Activated CD8-positive, alpha-beta T cell treated with anti-CD3 and anti-CD28 coated beads for 36 hours (primary cell): ENCODE data around the gene RFWD3. TPM values are rescaled to one million over a fixed set of nuclear protein-coding genes. Genes with fewer than 3 reads are reported as not detected.

ENCODE experiments used
- ATAC-seq: fragments of 200-7000 bp; cut with Tn5 transposase; one replicate; pipeline ENCODE4 v1.10.0; 2021; ENCODE audit warnings: mild to moderate bottlenecking, moderate library complexity
- CTCF ChIA-PET: fragments of 350-600 bp; sonication (Branson Sonifier 250); formaldehyde crosslinking; loops from one replicate; lab custom pipeline; 2021; ENCODE audit warnings: antibody characterized with exemption; lab: Charles Lee
- POLR2A ChIA-PET: fragments of 350-600 bp; sonication (Branson Sonifier 250); formaldehyde crosslinking; loops from one replicate; lab custom pipeline; 2021; ENCODE audit warnings: antibody characterized with exemption; lab: Charles Lee
- DNase-seq: peaks from one replicate; pipeline ENCODE4 v3.0.0-alpha.2; 2020
- H3K27ac Mint-ChIP-seq: one replicate; pipeline ENCODE4 v1.8.0; 2021; ENCODE audit warnings: mild to moderate bottlenecking, mixed read lengths
- H3K27me3 Mint-ChIP-seq: one replicate; pipeline ENCODE4 v1.8.0; 2021; ENCODE audit warnings: mixed read lengths
- H3K36me3 Mint-ChIP-seq: one replicate; pipeline ENCODE4 v1.8.0; 2021; ENCODE audit warnings: low read depth, mixed read lengths
- H3K4me1 Mint-ChIP-seq: one replicate; pipeline ENCODE4 v1.8.0; 2021; ENCODE audit warnings: low read depth, mixed read lengths
- H3K4me3 Mint-ChIP-seq: one replicate; pipeline ENCODE4 v1.8.0; 2021; ENCODE audit warnings: mild to moderate bottlenecking, moderate library complexity, mixed read lengths
- H3K9me3 Mint-ChIP-seq: one replicate; pipeline ENCODE4 v1.8.0; 2021; ENCODE audit warnings: mixed read lengths
- intact Hi-C: fragments of 100-400 bp; cut with micrococcal nuclease; formaldehyde crosslinking; loops from one replicate; pipeline ENCODE4 v1.10.0; 2022
- total RNA-seq, 2 experiments: library from RNA; stranded (reverse); gene quantifications; one replicate each; pipeline ENCODE4 v1.2.3, GENCODE V29; 2021
- TF ChIP-seq, protein P1 (sequence below): fragments of 200-600 bp; IDR thresholded peaks from one replicate; pipeline ENCODE4 v1.8.0; 2022; ENCODE audit warnings: antibody characterized with exemption, mild to moderate bottlenecking

Gene RFWD3
- total RNA-seq, 2 experiments from 2014 or later, result 96.5 to 99.8 TPM

DNA sequence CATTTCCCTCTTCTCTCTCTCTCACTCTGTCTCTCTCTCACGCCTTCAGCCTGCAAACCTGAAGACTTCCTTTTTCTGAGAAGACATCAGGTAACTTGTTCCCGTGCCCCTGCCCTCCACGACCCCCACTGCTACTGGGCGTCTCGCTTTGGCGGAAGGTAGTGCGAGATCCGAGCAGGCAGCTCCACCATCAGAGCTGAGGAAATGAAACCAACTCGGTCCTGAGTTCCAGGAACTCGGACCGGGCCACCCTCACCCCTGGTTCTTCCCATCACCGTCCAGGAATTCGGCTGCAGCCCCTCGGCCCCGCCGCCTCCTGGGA lies 33.4 kb upstream of the RFWD3 start:
- H3K4me1 Mint-ChIP-seq, result peaks cover 51% of the 10 kb centered on the region
- DNase-seq (peak; percentile 52), ATAC-seq (peak; percentile 12)
- TF ChIP-seq, protein P1, sequence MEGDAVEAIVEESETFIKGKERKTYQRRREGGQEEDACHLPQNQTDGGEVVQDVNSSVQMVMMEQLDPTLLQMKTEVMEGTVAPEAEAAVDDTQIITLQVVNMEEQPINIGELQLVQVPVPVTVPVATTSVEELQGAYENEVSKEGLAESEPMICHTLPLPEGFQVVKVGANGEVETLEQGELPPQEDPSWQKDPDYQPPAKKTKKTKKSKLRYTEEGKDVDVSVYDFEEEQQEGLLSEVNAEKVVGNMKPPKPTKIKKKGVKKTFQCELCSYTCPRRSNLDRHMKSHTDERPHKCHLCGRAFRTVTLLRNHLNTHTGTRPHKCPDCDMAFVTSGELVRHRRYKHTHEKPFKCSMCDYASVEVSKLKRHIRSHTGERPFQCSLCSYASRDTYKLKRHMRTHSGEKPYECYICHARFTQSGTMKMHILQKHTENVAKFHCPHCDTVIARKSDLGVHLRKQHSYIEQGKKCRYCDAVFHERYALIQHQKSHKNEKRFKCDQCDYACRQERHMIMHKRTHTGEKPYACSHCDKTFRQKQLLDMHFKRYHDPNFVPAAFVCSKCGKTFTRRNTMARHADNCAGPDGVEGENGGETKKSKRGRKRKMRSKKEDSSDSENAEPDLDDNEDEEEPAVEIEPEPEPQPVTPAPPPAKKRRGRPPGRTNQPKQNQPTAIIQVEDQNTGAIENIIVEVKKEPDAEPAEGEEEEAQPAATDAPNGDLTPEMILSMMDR, result no peak
- peak overlapping the region; percentile 86 for H3K4me3 Mint-ChIP-seq
- peak overlapping the region; percentile 97 for H3K27ac Mint-ChIP-seq
- ChIA-PET POLR2A (interaction anchor here (0.6 to 5.2 kb wide), 10 partner anchors 9 to 830 kb away, joined by 3 to 51 read pairs (median 4); partner anchors contain the start of genes PSMD7 and RFWD3), CTCF (interaction anchor here (0.5 to 3.9 kb wide), 7 partner anchors 10 to 401 kb away, joined by 3 to 17 read pairs (median 4); partner anchors contain the start of genes GLG1 and RFWD3)
- no peaks in the 10 kb centered on the region for H3K27me3 Mint-ChIP-seq
- H3K9me3 Mint-ChIP-seq, result no peaks in the 10 kb centered on the region
- peaks cover 22% of the 10 kb centered on the region for H3K36me3 Mint-ChIP-seq
- intact Hi-C loops, result loop anchor here (10.0 kb wide), 1 partner anchor 155 kb away; no protein-coding TSS in a partner anchor

DNA sequence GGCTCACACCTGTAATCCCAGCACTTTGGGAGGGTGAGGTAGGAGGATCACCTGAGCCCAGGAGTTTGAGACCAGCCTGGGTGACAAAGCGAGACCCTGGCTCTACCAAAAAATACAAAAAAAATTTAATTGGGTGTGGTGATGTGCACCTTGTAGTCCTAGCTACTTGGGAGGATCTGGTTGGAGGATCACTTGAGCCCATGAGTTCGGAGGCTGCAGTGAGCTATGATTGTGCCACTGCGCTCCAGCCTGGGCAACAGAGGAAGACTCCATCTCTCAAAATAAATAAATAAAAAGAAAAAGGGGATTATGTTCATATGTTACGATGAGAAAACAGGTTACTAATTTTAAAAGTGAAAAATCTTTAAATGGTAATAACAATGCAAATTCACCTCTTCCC lies 33.0 kb upstream of the RFWD3 start:
- H3K27me3 Mint-ChIP-seq, result no peaks in the 10 kb centered on the region
- DNase-seq (peak; percentile 27), ATAC-seq (no peak)
- TF ChIP-seq, protein P1, result no peak
- H3K4me1 Mint-ChIP-seq, result peaks cover 48% of the 10 kb centered on the region
- peak overlapping the region; percentile 86 for H3K4me3 Mint-ChIP-seq
- CTCF ChIA-PET, result interaction anchor here (0.9 to 3.9 kb wide), 5 partner anchors 10 to 163 kb away, joined by 3 to 17 read pairs (median 14); partner anchors contain the start of gene GLG1
- POLR2A ChIA-PET, result interaction anchor here (0.6 to 5.2 kb wide), 10 partner anchors 9 to 830 kb away, joined by 3 to 51 read pairs (median 4); partner anchors contain the start of genes PSMD7 and RFWD3
- H3K9me3 Mint-ChIP-seq, result no peaks in the 10 kb centered on the region
- H3K27ac Mint-ChIP-seq, result peak overlapping the region; percentile 68
- intact Hi-C loops, result loop anchor here (10.0 kb wide), 1 partner anchor 155 kb away; no protein-coding TSS in a partner anchor
- peaks cover 23% of the 10 kb centered on the region for H3K36me3 Mint-ChIP-seq

DNA sequence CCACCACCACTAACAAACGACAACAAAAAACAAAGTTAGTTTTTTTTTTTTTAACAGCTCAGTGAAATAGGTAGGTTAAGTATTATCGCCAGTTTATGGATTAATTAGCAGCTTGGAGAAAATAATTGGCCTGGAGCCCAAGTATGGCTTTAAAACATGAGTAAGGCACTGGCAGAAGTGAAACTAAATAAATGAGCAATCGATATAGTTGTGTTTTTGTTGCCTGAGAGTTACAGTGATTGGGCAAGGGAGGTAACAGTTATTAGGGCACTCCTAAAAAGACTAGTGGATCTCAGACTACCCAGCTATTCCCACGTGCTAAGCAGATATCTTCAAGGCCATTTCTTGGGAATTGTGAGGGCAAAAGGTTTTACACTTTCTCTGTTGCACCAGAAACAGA lies 31.5 kb upstream of the RFWD3 start:
- ATAC-seq (no peak), DNase-seq (no peak)
- TF ChIP-seq, protein P1, result no peak
- ChIA-PET POLR2A (interaction anchor here (0.6 to 5.2 kb wide), 5 partner anchors 7 to 164 kb away, joined by 3 to 51 read pairs (median 3); partner anchors contain the start of gene RFWD3), CTCF (interaction anchor here (0.7 to 3.9 kb wide), 2 partner anchors 12 to 165 kb away, joined by 5 to 17 read pairs; no protein-coding TSS in a partner anchor)
- Mint-ChIP-seq H3K4me1 (peaks cover 45% of the 10 kb centered on the region), H3K27ac (peak overlapping the region; percentile 80), H3K4me3 (peak overlapping the region; percentile 86), H3K9me3 (no peaks in the 10 kb centered on the region), H3K36me3 (peaks cover 29% of the 10 kb centered on the region), H3K27me3 (no peaks in the 10 kb centered on the region)
- intact Hi-C loops, result no loop called here

DNA sequence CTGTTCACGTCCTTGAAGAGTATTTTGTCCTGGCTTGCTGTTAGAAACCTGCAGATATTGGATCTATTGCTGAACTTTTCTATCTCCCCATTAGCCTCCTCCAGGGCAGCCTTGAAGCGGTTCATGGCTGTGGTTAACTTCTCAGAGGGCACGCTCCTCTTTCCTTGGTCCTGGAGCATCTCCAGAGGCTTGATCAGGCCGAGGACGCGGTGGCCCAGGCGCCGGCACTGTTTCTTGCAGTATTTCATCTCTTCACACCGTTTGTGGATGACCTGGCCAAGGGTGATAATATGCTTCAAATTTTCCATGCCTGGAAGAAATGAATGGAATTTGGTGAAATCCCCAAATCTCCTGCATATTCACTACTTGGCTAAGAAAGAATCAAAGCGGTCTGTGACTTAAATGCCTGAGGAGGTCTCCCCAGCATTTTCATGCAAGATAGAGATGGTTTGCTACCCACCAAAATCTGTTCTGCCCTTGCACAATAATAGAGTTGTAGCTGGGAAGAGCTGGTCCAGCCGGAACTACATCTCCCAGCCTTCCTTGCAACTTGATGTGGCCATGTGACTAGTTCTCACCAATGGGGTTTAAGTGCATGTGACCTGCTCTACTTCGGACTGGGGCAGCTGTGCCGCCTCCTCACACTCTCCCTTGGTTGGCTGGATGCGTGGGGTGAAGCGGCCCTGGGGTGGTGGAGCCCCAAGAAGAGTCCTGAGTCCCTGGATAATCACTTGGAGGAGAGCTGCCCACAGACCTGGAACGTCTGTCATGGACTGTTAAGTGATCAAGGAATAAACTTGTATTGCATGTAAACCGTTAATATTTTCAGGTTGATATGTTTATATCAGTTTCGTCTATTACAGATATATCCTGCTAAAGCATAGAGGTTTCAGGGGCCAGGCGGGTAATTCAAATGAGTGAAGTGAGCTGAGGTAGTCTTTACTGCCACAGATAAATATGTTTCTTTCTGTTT lies 29.1 kb upstream of the RFWD3 start:
- TF ChIP-seq, protein P1, result no peak
- POLR2A ChIA-PET, result interaction anchor here (0.8 to 2.8 kb wide), 3 partner anchors 28 to 88 kb away, joined by 3 to 16 read pairs (median 3); partner anchors contain the start of gene RFWD3

More for the DNA sequence above, 29.1 kb upstream of the RFWD3 start:
- peaks cover 34% of the 10 kb centered on the region for H3K4me1 Mint-ChIP-seq
- CTCF ChIA-PET, result interaction anchor here (1.2 kb wide), 2 partner anchors 32 to 167 kb away, joined by 3 to 4 read pairs; no protein-coding TSS in a partner anchor
- no peaks in the 10 kb centered on the region for H3K27me3 Mint-ChIP-seq
- peaks cover 50% of the 10 kb centered on the region for H3K36me3 Mint-ChIP-seq
- intact Hi-C loops, result no loop called here
- H3K4me3 Mint-ChIP-seq, result peak overlapping the region; percentile 64
- DNase-seq (peak; percentile 82), ATAC-seq (peak; percentile 82)
- H3K9me3 Mint-ChIP-seq, result no peaks in the 10 kb centered on the region
- H3K27ac Mint-ChIP-seq, result no peak overlapping the region
